ENCODE data around the gene STARD10. TPM values are rescaled to one million over a fixed set of nuclear protein-coding genes. Genes with fewer than 3 reads are reported as not detected.

The STARD10 gene
- total RNA-seq, 1 experiment from 2014 or later = 55.1 TPM

GRCh38 chr11:72747289-72747855 is 46.5 kb downstream of the STARD10 start:
- H3K27me3 Mint-ChIP-seq (ENCODE audit: unreplicated experiment) = no peaks in the 10 kb centered on the region
- H3K27ac Mint-ChIP-seq (ENCODE audit: unreplicated experiment) = no peak overlapping the region
- H3K4me3 Mint-ChIP-seq (ENCODE audit: low read depth, unreplicated experiment) = no peak overlapping the region
- peaks cover 25% of the 10 kb centered on the region for H3K4me1 Mint-ChIP-seq (ENCODE audit: low read depth, unreplicated experiment)
- intact Hi-C loops (cut with micrococcal nuclease; ENCODE audit: unreplicated experiment) = no loop called here
- TF ChIP-seq, protein P1, sequence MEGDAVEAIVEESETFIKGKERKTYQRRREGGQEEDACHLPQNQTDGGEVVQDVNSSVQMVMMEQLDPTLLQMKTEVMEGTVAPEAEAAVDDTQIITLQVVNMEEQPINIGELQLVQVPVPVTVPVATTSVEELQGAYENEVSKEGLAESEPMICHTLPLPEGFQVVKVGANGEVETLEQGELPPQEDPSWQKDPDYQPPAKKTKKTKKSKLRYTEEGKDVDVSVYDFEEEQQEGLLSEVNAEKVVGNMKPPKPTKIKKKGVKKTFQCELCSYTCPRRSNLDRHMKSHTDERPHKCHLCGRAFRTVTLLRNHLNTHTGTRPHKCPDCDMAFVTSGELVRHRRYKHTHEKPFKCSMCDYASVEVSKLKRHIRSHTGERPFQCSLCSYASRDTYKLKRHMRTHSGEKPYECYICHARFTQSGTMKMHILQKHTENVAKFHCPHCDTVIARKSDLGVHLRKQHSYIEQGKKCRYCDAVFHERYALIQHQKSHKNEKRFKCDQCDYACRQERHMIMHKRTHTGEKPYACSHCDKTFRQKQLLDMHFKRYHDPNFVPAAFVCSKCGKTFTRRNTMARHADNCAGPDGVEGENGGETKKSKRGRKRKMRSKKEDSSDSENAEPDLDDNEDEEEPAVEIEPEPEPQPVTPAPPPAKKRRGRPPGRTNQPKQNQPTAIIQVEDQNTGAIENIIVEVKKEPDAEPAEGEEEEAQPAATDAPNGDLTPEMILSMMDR (IDR thresholded peaks at IDR 0.05; ENCODE audit: unreplicated experiment) = no peak
- H3K9me3 Mint-ChIP-seq (ENCODE audit: low read depth, unreplicated experiment) = no peaks in the 10 kb centered on the region
- no peak for DNase-seq
- peaks cover 23% of the 10 kb centered on the region for H3K36me3 Mint-ChIP-seq (ENCODE audit: insufficient read depth, unreplicated experiment)
- CTCF ChIA-PET = no interaction called here
- BruUV-seq (replicated peaks) = no TSS peak

- BruUV-seq (replicated peaks) = no TSS peak
- Mint-ChIP-seq H3K4me3 (ENCODE audit: low read depth, unreplicated experiment) (no peak overlapping the region), H3K27ac (ENCODE audit: unreplicated experiment) (no peak overlapping the region), H3K9me3 (ENCODE audit: low read depth, unreplicated experiment) (no peaks in the 10 kb centered on the region), H3K4me1 (ENCODE audit: low read depth, unreplicated experiment) (peaks cover 28% of the 10 kb centered on the region), H3K27me3 (ENCODE audit: unreplicated experiment) (no peaks in the 10 kb centered on the region), H3K36me3 (ENCODE audit: insufficient read depth, unreplicated experiment) (peaks cover 18% of the 10 kb centered on the region)
- CTCF ChIA-PET = no interaction called here
- intact Hi-C loops (cut with micrococcal nuclease; ENCODE audit: unreplicated experiment) = no loop called here
- TF ChIP-seq, protein P1 (IDR thresholded peaks at IDR 0.05; ENCODE audit: unreplicated experiment) = no peak
- DNase-seq = no peak
Observed at GRCh38 chr11:72746821-72747220, 47.0 kb downstream of the STARD10 start.

DNA sequence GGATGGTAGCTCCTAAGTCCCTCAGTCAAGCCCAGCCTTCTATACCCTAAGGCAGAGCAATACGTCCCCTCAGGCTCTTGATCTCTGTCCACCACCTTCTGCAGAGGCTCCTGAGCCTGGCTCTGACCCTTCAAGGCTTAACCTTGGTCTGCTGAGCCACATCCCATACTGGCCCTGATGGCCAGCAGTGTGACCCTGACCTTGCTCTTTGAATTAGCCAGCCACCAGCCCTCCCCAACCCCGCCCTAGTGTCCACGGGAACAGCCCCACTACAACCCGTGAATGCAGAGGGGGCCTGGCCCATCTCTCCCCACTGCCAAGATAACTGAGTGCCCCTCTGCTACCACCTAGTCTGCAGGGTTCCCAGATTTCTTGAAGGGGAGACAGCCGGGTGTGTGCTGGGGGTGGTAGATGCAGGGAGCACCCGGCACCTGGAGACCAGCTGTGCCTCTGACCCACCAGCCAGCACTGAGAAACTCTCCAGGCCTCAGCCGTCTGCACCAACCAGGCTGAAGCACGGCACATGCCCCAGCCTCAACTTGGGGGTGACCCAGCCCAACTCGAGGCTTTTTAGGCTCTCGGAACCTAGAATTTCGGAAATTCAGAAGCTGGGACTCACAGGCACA is 47.8 kb downstream of the STARD10 start:
- no peak overlapping the region for H3K27ac Mint-ChIP-seq (ENCODE audit: unreplicated experiment)
- no peaks in the 10 kb centered on the region for H3K9me3 Mint-ChIP-seq (ENCODE audit: low read depth, unreplicated experiment)
- BruUV-seq (replicated peaks) = no TSS peak
- H3K27me3 Mint-ChIP-seq (ENCODE audit: unreplicated experiment) = no peaks in the 10 kb centered on the region
- DNase-seq = no peak
- CTCF ChIA-PET = no interaction called here
- no peak overlapping the region for H3K4me3 Mint-ChIP-seq (ENCODE audit: low read depth, unreplicated experiment)
- intact Hi-C loops (cut with micrococcal nuclease; ENCODE audit: unreplicated experiment) = no loop called here
- H3K36me3 Mint-ChIP-seq (ENCODE audit: insufficient read depth, unreplicated experiment) = peaks cover 10% of the 10 kb centered on the region
- peaks cover 30% of the 10 kb centered on the region for H3K4me1 Mint-ChIP-seq (ENCODE audit: low read depth, unreplicated experiment)
- TF ChIP-seq, protein P1 (IDR thresholded peaks at IDR 0.05; ENCODE audit: unreplicated experiment) = no peak

DNA sequence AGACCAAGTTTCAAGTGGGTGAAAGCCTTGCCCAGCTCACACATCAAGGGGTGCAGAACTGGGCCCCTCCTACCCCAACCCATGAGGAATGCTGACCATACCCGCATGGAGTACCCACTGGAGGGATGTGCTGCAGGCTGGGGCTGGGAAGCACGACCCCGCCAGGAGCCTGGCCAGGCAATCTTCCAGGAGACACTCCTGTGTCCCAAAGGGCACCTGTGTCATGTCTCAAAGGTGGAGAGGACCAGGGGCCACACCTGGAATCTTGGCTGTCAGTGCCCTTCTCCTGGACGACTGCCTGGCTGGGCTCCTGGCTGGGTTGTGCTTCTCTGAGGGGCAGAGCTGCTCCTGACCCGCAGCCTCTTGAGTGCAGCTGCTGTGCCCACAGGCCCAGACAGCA is 48.3 kb downstream of the STARD10 start:
- H3K4me3 Mint-ChIP-seq (ENCODE audit: low read depth, unreplicated experiment) = no peak overlapping the region
- intact Hi-C loops (cut with micrococcal nuclease; ENCODE audit: unreplicated experiment) = no loop called here
- TF ChIP-seq, protein P1 (IDR thresholded peaks at IDR 0.05; ENCODE audit: unreplicated experiment) = no peak
- no peak for DNase-seq
- peaks cover 26% of the 10 kb centered on the region for H3K4me1 Mint-ChIP-seq (ENCODE audit: low read depth, unreplicated experiment)
- H3K9me3 Mint-ChIP-seq (ENCODE audit: low read depth, unreplicated experiment) = no peaks in the 10 kb centered on the region
- H3K27me3 Mint-ChIP-seq (ENCODE audit: unreplicated experiment) = no peaks in the 10 kb centered on the region
- CTCF ChIA-PET = no interaction called here
- no TSS peak for BruUV-seq (replicated peaks)
- no peak overlapping the region for H3K27ac Mint-ChIP-seq (ENCODE audit: unreplicated experiment)
- peaks cover 5% of the 10 kb centered on the region for H3K36me3 Mint-ChIP-seq (ENCODE audit: insufficient read depth, unreplicated experiment)
